ENCODE data around the gene SLC25A21.

SLC25A21 gene

GRCh38 chr14:37122919-37123639 lies 49.3 kb downstream of the SLC25A21 start:
- WGBS (ENCODE audit: extremely low coverage, insufficient coverage, low lambda C conversion rate), result 100% methylated on average over 2 of the region's 7 CpGs
- Histone ChIP-seq H3K4me3 (ENCODE audit: low read length) (no peak overlapping the region), H3K79me1 (ENCODE audit: low read length) (no peaks in the 10 kb centered on the region), H3K4me1 (ENCODE audit: control insufficient read depth, low read depth, low read length) (no peaks in the 10 kb centered on the region), H3K27me3 (ENCODE audit: insufficient read depth, low read length, poor library complexity) (no peaks in the 10 kb centered on the region), H4K5ac (ENCODE audit: low read length) (no peak overlapping the region), H2BK120ac (ENCODE audit: low read depth, low read length) (no peak overlapping the region), H3K79me2 (ENCODE audit: control insufficient read depth, insufficient read depth, low read length) (no peaks in the 10 kb centered on the region), H3K18ac (ENCODE audit: low read length) (no peak overlapping the region), H3K4me2 (ENCODE audit: low read length) (no peak overlapping the region), H3K27ac (ENCODE audit: low read depth, low read length) (no peak overlapping the region), H3K9ac (ENCODE audit: low read length) (no peak overlapping the region), H3K23ac (ENCODE audit: low read length) (no peak overlapping the region), H4K8ac (ENCODE audit: low read depth, low read length) (no peak overlapping the region), H2AK5ac (ENCODE audit: low read length) (no peak overlapping the region), H3K56ac (ENCODE audit: low read length) (no peak overlapping the region), H3K4ac (ENCODE audit: low read depth, low read length) (no peak overlapping the region), H2BK5ac (ENCODE audit: low read length) (no peak overlapping the region), H2BK15ac (replicated peaks; ENCODE audit: low read depth) (no peak overlapping the region), H3K36me3 (ENCODE audit: control insufficient read depth, insufficient read depth, low read length) (no peaks in the 10 kb centered on the region)
- DNase-seq, result no peak

- Histone ChIP-seq H3K27ac (ENCODE audit: low read depth, low read length) (no peak overlapping the region), H3K36me3 (ENCODE audit: control insufficient read depth, insufficient read depth, low read length) (no peaks in the 10 kb centered on the region)
Observed at GRCh38 chr14:37122288-37122687, 50.1 kb downstream of the SLC25A21 start.

GRCh38 chr14:37118673-37119366 lies 53.6 kb downstream of the SLC25A21 start:
- Histone ChIP-seq H4K5ac (ENCODE audit: low read length) (no peak overlapping the region), H3K23ac (ENCODE audit: low read length) (no peak overlapping the region), H3K79me1 (ENCODE audit: low read length) (no peaks in the 10 kb centered on the region), H3K56ac (ENCODE audit: low read length) (no peak overlapping the region), H3K18ac (ENCODE audit: low read length) (no peak overlapping the region), H3K79me2 (ENCODE audit: control insufficient read depth, insufficient read depth, low read length) (no peaks in the 10 kb centered on the region), H3K27ac (ENCODE audit: low read depth, low read length) (no peak overlapping the region), H2BK120ac (ENCODE audit: low read depth, low read length) (no peak overlapping the region), H3K9ac (ENCODE audit: low read length) (no peak overlapping the region), H2BK15ac (replicated peaks; ENCODE audit: low read depth) (no peak overlapping the region), H3K4ac (ENCODE audit: low read depth, low read length) (no peak overlapping the region), H2BK5ac (ENCODE audit: low read length) (no peak overlapping the region), H3K4me3 (ENCODE audit: low read length) (no peak overlapping the region), H3K4me1 (ENCODE audit: control insufficient read depth, low read depth, low read length) (no peaks in the 10 kb centered on the region), H3K27me3 (ENCODE audit: insufficient read depth, low read length, poor library complexity) (no peaks in the 10 kb centered on the region), H3K4me2 (ENCODE audit: low read length) (no peak overlapping the region), H3K36me3 (ENCODE audit: control insufficient read depth, insufficient read depth, low read length) (no peaks in the 10 kb centered on the region), H2AK5ac (ENCODE audit: low read length) (no peak overlapping the region), H4K8ac (ENCODE audit: low read depth, low read length) (no peak overlapping the region)
- peak; percentile 11 for DNase-seq
- WGBS (ENCODE audit: extremely low coverage, insufficient coverage, low lambda C conversion rate), result no CpG with 5 or more reads among the region's 4 CpGs

More at GRCh38 chr14:37122288-37122687, 50.1 kb downstream of the SLC25A21 start:
- no peaks in the 10 kb centered on the region for H3K79me2 ChIP-seq (ENCODE audit: control insufficient read depth, insufficient read depth, low read length)
- no peak overlapping the region for H3K23ac ChIP-seq (ENCODE audit: low read length)
- no CpG with 5 or more reads among the region's 3 CpGs for WGBS (ENCODE audit: extremely low coverage, insufficient coverage, low lambda C conversion rate)
- no peak overlapping the region for H3K4me3 ChIP-seq (ENCODE audit: low read length)
- no peak overlapping the region for H4K8ac ChIP-seq (ENCODE audit: low read depth, low read length)
- H2BK5ac ChIP-seq (ENCODE audit: low read length), result no peak overlapping the region
- no peak overlapping the region for H4K5ac ChIP-seq (ENCODE audit: low read length)
- H2AK5ac ChIP-seq (ENCODE audit: low read length), result no peak overlapping the region
- no peak overlapping the region for H2BK120ac ChIP-seq (ENCODE audit: low read depth, low read length)
- H3K27me3 ChIP-seq (ENCODE audit: insufficient read depth, low read length, poor library complexity), result no peaks in the 10 kb centered on the region
- H3K4ac ChIP-seq (ENCODE audit: low read depth, low read length), result no peak overlapping the region
- H3K4me2 ChIP-seq (ENCODE audit: low read length), result no peak overlapping the region
- H3K9ac ChIP-seq (ENCODE audit: low read length), result no peak overlapping the region
- H3K56ac ChIP-seq (ENCODE audit: low read length), result no peak overlapping the region
- no peaks in the 10 kb centered on the region for H3K4me1 ChIP-seq (ENCODE audit: control insufficient read depth, low read depth, low read length)
- H2BK15ac ChIP-seq (replicated peaks; ENCODE audit: low read depth), result no peak overlapping the region
- H3K79me1 ChIP-seq (ENCODE audit: low read length), result no peaks in the 10 kb centered on the region
- H3K18ac ChIP-seq (ENCODE audit: low read length), result no peak overlapping the region
- DNase-seq, result peak; percentile 12

GRCh38 chr14:37116933-37117849 lies 55.2 kb downstream of the SLC25A21 start:
- no peaks in the 10 kb centered on the region for H3K27me3 ChIP-seq (ENCODE audit: insufficient read depth, low read length, poor library complexity)
- H3K9ac ChIP-seq (ENCODE audit: low read length), result no peak overlapping the region
- no peak overlapping the region for H4K8ac ChIP-seq (ENCODE audit: low read depth, low read length)
- DNase-seq, result peak; percentile 34
- H3K4ac ChIP-seq (ENCODE audit: low read depth, low read length), result no peak overlapping the region
- no peak overlapping the region for H2BK15ac ChIP-seq (replicated peaks; ENCODE audit: low read depth)
- H2AK5ac ChIP-seq (ENCODE audit: low read length), result no peak overlapping the region
- H3K36me3 ChIP-seq (ENCODE audit: control insufficient read depth, insufficient read depth, low read length), result no peaks in the 10 kb centered on the region
- H3K4me1 ChIP-seq (ENCODE audit: control insufficient read depth, low read depth, low read length), result no peaks in the 10 kb centered on the region
- H3K4me2 ChIP-seq (ENCODE audit: low read length), result no peak overlapping the region
- H3K56ac ChIP-seq (ENCODE audit: low read length), result no peak overlapping the region
- no peak overlapping the region for H4K5ac ChIP-seq (ENCODE audit: low read length)
- no peak overlapping the region for H2BK120ac ChIP-seq (ENCODE audit: low read depth, low read length)
- no peak overlapping the region for H3K4me3 ChIP-seq (ENCODE audit: low read length)
- H3K79me1 ChIP-seq (ENCODE audit: low read length), result no peaks in the 10 kb centered on the region
- no peak overlapping the region for H3K23ac ChIP-seq (ENCODE audit: low read length)
- H2BK5ac ChIP-seq (ENCODE audit: low read length), result no peak overlapping the region
- no peak overlapping the region for H3K18ac ChIP-seq (ENCODE audit: low read length)
- no peak overlapping the region for H3K27ac ChIP-seq (ENCODE audit: low read depth, low read length)
- no CpG with 5 or more reads among the region's 5 CpGs for whole genome bisulfite sequencing (ENCODE audit: extremely low coverage, insufficient coverage, low lambda C conversion rate)
- H3K79me2 ChIP-seq (ENCODE audit: control insufficient read depth, insufficient read depth, low read length), result no peaks in the 10 kb centered on the region

GRCh38 chr14:37115406-37115805 lies 57.0 kb downstream of the SLC25A21 start:
- no peak overlapping the region for H3K4me2 ChIP-seq (ENCODE audit: low read length)
- H3K79me2 ChIP-seq (ENCODE audit: control insufficient read depth, insufficient read depth, low read length), result no peaks in the 10 kb centered on the region
- H3K4me1 ChIP-seq (ENCODE audit: control insufficient read depth, low read depth, low read length), result no peaks in the 10 kb centered on the region
- no peak overlapping the region for H4K8ac ChIP-seq (ENCODE audit: low read depth, low read length)
- no peak overlapping the region for H3K56ac ChIP-seq (ENCODE audit: low read length)
- WGBS (ENCODE audit: extremely low coverage, insufficient coverage, low lambda C conversion rate), result no CpG with 5 or more reads among the region's 1 CpG
- no peak overlapping the region for H2AK5ac ChIP-seq (ENCODE audit: low read length)
- H3K9ac ChIP-seq (ENCODE audit: low read length), result no peak overlapping the region
- H3K27ac ChIP-seq (ENCODE audit: low read depth, low read length), result no peak overlapping the region
- H3K4me3 ChIP-seq (ENCODE audit: low read length), result no peak overlapping the region
- H3K23ac ChIP-seq (ENCODE audit: low read length), result no peak overlapping the region
- no peak for DNase-seq
- peak overlapping the region; percentile 5 for H2BK15ac ChIP-seq (replicated peaks; ENCODE audit: low read depth)
- H3K79me1 ChIP-seq (ENCODE audit: low read length), result no peaks in the 10 kb centered on the region
- H3K18ac ChIP-seq (ENCODE audit: low read length), result no peak overlapping the region
- H3K27me3 ChIP-seq (ENCODE audit: insufficient read depth, low read length, poor library complexity), result no peaks in the 10 kb centered on the region
- H2BK5ac ChIP-seq (ENCODE audit: low read length), result no peak overlapping the region
- no peak overlapping the region for H4K5ac ChIP-seq (ENCODE audit: low read length)
- no peak overlapping the region for H2BK120ac ChIP-seq (ENCODE audit: low read depth, low read length)
- no peak overlapping the region for H3K4ac ChIP-seq (ENCODE audit: low read depth, low read length)
- H3K36me3 ChIP-seq (ENCODE audit: control insufficient read depth, insufficient read depth, low read length), result no peaks in the 10 kb centered on the region
